GM12891 (cell line): ENCODE results near the gene SORCS2.

ENCODE experiments used
- DNase-seq: peaks from one replicate; pipeline ENCODE4 v3.0.0; 2011; ENCODE audit warnings: low spot score; ENCODE audit not compliant: insufficient read length
- FAIRE-seq: peaks from 2 replicates; lab custom pipeline; 2011; peaks lifted over from hg19 to GRCh38; lab: Jason Lieb, UNC
- PAX5 ChIP-seq: IDR thresholded peaks from 2 replicates; pipeline ENCODE4 v1.6.1; 2011; ENCODE audit warnings: low read length, moderate library complexity, mild to moderate bottlenecking; ENCODE audit not compliant: insufficient read depth, severe bottlenecking
- POLR2A ChIP-seq: IDR thresholded peaks from 2 replicates; pipeline ENCODE4 v1.6.1; 2011; ENCODE audit warnings: low read depth, low read length, control low read depth
- POLR2AphosphoS5 ChIP-seq: IDR thresholded peaks from 2 replicates; pipeline ENCODE4 v1.6.1; 2011; ENCODE audit warnings: low read depth, low read length, control low read depth
- POU2F2 ChIP-seq: IDR thresholded peaks from 2 replicates; pipeline ENCODE4 v1.6.1; 2011; ENCODE audit warnings: low read depth, mild to moderate bottlenecking, control low read depth, low read length, moderate library complexity
- SPI1 ChIP-seq: IDR thresholded peaks from 2 replicates; pipeline ENCODE4 v1.6.1; 2011; ENCODE audit warnings: low read depth, low read length, control low read depth
- TAF1 ChIP-seq: IDR thresholded peaks from 2 replicates; pipeline ENCODE4 v1.6.1; 2011; ENCODE audit warnings: low read depth, low read length, control low read depth

The SORCS2 gene

DNA sequence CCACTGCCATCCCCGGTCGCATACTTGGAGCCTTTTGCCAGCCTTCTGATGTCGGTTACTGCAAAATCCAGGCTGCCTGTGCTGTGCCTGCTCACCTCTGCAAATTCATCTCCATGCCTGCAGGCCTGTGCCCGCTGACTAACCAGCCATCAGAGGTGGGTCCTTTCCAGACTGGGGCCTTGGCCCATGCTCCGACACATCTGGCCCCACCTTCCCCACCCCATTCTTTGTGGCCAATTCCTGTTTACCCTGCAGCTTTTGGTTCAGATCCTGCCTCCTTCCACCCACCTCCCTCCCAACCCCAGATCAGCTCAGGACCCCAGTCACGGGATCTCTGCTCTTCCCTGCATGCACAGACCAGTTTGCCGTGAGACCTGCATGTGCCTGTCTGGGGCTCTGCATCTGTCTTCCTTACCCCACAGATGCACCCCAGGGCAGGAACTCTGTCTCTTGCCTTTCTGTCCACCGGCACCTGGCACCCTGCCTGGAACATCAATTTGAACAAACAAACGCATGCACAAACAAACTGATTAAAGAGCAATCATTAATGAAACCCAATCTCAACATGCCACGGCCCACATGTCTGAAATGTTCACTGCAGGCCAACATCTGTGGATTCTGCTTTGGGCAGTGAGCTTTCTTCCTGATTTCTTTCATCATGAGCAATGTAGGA lies 355.2 kb downstream of the SORCS2 start:
- TF ChIP-seq SPI1 (no peak), POU2F2 (no peak), PAX5 (no peak)
- DNase-seq (no peak), FAIRE-seq (no peak)

DNA sequence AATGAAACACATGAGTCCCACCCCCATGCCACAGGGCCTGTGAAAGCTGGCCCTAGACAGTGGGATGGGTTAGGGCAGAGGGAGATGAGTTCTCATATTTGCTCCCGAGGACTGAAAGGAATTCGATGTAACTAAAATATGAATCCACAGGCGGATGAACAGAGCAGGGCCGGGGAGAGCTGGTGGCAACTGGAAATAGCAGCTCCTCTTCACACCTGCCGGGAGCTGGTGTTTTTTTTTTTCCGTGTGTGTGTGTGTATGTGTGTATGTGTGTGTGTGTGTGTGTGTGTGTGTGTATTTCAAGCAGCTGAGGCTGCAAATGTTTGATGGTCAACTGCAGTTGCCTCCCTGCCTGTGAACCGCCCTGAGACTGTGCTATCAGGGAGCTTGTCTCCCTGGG lies 357.5 kb downstream of the SORCS2 start:
- no peak for DNase-seq
- no peak for TF ChIP-seq TAF1
- FAIRE-seq: no peak

DNA sequence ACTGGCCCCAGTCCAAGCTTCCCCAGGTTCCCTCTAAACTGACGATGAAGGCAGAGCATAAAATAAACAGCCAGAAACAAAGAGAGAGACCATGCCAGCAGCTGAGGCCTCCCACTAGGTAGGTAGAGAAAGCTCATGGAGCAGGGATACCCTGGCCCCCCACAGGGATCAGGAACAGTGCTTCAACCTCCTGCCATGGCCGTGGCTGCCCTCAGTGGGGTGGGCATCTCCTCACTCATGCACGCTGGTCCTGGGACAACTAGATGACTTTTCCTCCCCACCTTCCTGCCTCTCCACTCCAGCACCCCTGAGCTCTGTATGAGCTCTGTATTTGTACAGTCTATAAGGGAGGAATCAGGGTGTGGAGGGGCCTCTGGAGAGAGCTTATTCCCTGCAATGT lies 360.1 kb downstream of the SORCS2 start:
- FAIRE-seq (no peak), DNase-seq (no peak)

DNA sequence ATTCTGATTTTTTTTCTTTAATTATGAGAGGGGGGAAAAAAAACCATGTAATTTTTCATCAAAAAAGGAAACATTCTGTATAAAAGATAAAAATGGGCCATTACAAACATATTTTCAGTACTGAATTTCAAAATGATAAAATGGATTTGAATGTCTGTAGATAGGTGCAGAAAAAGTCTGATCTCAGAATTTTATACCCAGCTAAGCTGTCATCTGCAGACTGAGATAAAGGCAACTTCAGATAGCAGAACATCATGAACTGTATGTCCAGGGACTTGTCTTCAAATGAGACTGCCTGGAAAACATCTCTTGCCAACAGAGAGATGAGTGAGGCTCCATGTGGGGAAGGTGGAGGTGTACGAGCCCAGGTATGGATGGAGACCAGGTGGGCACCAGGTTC lies 360.9 kb downstream of the SORCS2 start:
- TF ChIP-seq POLR2A (no peak), POLR2AphosphoS5 (no peak), POU2F2 (no peak), TAF1 (no peak), PAX5 (no peak), SPI1 (no peak)
- FAIRE-seq: no peak
- DNase-seq: no peak

More for the DNA sequence above, 360.1 kb downstream of the SORCS2 start:
- TF ChIP-seq PAX5 (no peak), POLR2A (no peak), SPI1 (no peak), TAF1 (no peak), POLR2AphosphoS5 (no peak), POU2F2 (no peak)

DNA sequence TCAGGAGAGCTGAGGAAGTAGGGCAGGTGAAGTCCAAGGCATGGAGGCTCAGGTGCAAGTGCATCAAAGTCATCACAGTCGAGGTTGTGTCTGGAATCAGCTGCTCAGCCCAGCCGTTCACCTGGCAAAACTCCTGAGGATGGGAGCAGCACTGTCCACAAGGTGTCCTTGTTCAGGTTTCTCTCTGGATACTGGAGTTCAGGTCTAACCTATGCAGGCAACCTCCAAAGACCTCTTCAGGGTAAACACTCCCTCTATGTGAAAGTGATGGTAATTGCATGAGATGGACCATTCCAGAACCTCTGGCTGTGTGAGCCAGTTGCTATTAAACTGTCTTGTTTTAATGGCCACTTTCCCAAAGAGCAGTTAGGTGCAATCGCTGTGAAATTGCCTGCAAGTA lies 362.6 kb downstream of the SORCS2 start:
- FAIRE-seq (no peak), DNase-seq (no peak)
- no peak for TF ChIP-seq TAF1
- TF ChIP-seq PAX5: no peak
- TF ChIP-seq POLR2AphosphoS5: no peak
- TF ChIP-seq SPI1: no peak
- no peak for TF ChIP-seq POLR2A
- no peak for TF ChIP-seq POU2F2

DNA sequence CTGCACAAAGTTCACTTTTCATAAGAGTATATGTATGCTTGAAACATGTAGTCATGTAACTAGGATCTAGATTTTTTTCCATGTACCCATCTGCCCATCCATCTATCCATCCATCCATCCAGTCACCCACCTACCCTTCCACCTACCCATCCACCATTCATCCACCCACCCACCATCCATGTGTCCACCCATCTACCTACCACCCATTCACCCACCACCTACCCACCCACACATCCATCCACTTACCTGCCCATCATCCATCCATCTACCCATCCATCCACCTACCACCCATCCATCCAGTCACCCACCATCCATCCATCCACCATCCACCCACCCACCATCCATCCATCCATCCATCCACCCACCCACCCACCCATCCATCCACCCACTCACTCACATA lies 364.2 kb downstream of the SORCS2 start:
- FAIRE-seq (no peak), DNase-seq (no peak)
- no peak for TF ChIP-seq POU2F2
- TF ChIP-seq POLR2A: no peak
- no peak for TF ChIP-seq TAF1
- no peak for TF ChIP-seq SPI1
- no peak for TF ChIP-seq POLR2AphosphoS5
- TF ChIP-seq PAX5: no peak

DNA sequence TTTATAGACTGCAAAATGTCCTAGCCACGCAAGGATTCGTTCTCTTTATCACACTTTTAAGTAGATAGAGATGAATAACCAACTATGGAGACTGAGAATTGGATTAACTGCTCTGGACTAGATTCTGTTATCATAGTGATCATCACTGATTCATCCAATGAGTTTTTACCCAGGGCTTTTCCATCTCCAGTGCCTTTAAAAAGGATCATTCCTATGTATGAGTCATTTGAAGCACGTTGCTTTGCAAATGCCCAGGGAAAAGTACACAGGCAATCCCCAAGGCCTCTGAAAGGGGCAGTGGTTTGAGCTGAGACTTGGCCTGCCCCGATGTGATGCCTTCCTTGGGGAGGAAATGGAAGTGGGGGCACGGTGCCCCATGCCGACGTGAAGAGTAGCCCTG lies 365.1 kb downstream of the SORCS2 start:
- DNase-seq (no peak), FAIRE-seq (no peak)
- TF ChIP-seq POLR2AphosphoS5 (no peak), POU2F2 (no peak), POLR2A (no peak), PAX5 (no peak), TAF1 (no peak)

DNA sequence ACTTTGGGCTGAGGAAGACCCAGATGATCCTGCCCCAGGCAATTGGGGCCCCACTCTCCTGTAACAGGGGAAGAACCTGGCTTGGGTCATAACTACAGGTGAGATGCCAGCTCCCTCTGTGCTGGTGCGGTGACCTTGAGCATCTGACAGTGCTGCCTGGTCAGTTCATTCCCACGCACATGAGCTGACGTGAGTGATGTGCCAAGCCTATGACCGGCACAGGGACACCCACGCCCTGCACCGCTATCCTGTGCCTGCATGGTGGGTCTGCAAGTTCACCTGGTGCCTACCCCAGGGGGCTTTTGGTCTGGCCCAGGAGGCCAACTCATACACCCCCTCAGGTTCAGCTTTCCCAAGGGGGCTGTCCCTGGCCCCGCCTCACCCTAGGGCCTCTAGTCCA lies 366.1 kb downstream of the SORCS2 start:
- TF ChIP-seq TAF1 (no peak), POLR2A (no peak), SPI1 (no peak)
- DNase-seq: no peak
- no peak for FAIRE-seq

DNA sequence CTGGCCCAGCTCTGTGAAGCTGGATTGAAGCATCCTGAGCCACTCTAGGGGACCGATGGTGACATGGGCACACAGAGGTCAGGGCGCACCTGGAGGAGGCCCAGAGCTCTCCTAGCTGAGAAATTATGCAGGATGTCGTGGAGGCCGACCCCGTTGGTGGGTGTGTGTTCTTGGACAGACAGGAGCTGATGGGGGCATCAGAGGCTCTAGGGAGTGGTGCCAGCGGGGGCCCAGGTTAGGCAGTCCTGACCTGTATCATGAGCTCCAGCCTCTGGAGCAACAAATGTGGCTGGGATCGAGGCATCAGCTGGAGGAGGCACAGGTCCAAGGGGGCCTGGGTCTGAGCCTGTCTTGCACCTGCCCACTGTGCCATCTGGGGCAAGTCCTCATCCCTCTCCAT lies 367.0 kb downstream of the SORCS2 start:
- DNase-seq: no peak
- no peak for FAIRE-seq
- TF ChIP-seq SPI1: no peak
- no peak for TF ChIP-seq POLR2AphosphoS5
- no peak for TF ChIP-seq POU2F2
- no peak for TF ChIP-seq TAF1
- TF ChIP-seq PAX5: no peak
- no peak for TF ChIP-seq POLR2A

DNA sequence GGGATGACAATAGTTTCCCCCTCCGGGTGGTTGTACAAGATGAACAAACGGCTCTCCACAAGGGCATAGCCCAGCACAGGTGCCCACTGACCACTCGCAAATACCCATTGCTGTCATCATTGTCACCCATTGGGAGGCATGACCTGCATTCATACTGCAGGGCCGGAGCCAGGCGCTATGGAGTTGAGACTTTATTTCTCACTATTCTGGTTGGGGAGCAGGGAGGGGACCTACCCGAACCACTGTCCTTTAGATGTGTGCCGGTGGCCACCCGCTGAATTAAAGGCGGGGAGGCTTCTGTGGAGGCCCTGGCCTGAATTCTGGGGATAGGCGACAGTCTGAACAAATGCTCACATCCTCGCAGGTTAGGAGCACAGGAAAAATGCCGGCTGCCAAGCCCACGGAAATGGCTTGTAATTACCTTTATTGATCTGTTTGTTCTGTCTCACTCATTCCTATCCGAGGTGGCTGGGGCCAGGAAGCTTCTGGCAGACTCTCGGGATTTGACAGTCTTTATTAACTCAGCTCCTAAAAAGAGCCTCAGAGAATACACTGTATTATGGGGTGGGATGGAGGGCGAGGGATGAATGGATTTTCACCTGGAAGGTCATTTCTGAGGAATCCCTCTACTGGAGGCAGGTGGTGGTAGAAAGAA lies 367.5 kb downstream of the SORCS2 start:
- DNase-seq: no peak
- TF ChIP-seq POLR2A: no peak
- TF ChIP-seq POU2F2: no peak
- TF ChIP-seq POLR2AphosphoS5: no peak
- no peak for TF ChIP-seq TAF1
- no peak for TF ChIP-seq PAX5
- TF ChIP-seq SPI1: no peak
- FAIRE-seq: no peak
